Esophagus muscularis mucosa (tissue), 4 donors: Measurements from ENCODE around the gene SEMA6C. TPM values are rescaled to one million over a fixed set of nuclear protein-coding genes. Genes with fewer than 3 reads are reported as not detected.

Source experiments
- DNase-seq: peaks from one replicate; pipeline ENCODE4 v3.0.0-alpha.2; 2017; ENCODE audit errors: extremely low spot score
- H3K27ac ChIP-seq, 4 donors: fragments of 200-600 bp; sonication (generic); replicated peaks in 1 of 4; 1 replicate in 3 of 4; 2 replicates in 1 of 4; pipeline ENCODE4 v1.5.1; 2016 to 2019; ENCODE audit warnings: mild to moderate bottlenecking in 1 of 4
- H3K27me3 ChIP-seq, 4 donors: fragments of 200-600 bp; sonication (generic); one replicate each; pipeline versions ENCODE4 v1.5.1 to v1.6.0; 2016 to 2019
- H3K36me3 ChIP-seq, 4 donors: fragments of 200-600 bp; sonication (generic); one replicate each; pipeline ENCODE4 v1.5.1; 2016 to 2019
- H3K4me1 ChIP-seq, 4 donors: fragments of 200-600 bp; sonication (generic); one replicate each; pipeline ENCODE4 v1.5.1; 2016 to 2019
- H3K4me3 ChIP-seq, 4 donors: fragments of 200-600 bp; sonication (generic); 1 replicate in 2 of 4; 2 replicates in 2 of 4; pipeline ENCODE4 v1.5.1; 2016 to 2019; ENCODE audit warnings: mild to moderate bottlenecking in 4 of 4, moderate library complexity in 1 of 4
- H3K9me3 ChIP-seq, 4 donors: fragments of 200-600 bp; sonication (generic); 1 replicate in 3 of 4; 2 replicates in 1 of 4; pipeline ENCODE4 v1.5.1; 2016 to 2019
- EP300 ChIP-seq: sonication (generic); formaldehyde crosslinking; IDR thresholded peaks from one replicate; pipeline ENCODE4 v1.6.1; 2017; ENCODE audit warnings: antibody characterized with exemption
- POLR2A ChIP-seq: fragments of 450-650 bp; IDR thresholded peaks from one replicate; pipeline ENCODE4 v1.6.1; 2017; ENCODE audit warnings: antibody characterized with exemption, moderate library complexity, mild to moderate bottlenecking, low read depth
- POLR2AphosphoS5 ChIP-seq, 2 donors: sonication (generic); formaldehyde crosslinking; IDR thresholded peaks; one replicate each; pipeline ENCODE4 v1.6.1; 2017; ENCODE audit warnings: antibody characterized with exemption in 2 of 2
- WGBS: methylation state at CpG from one replicate; pipeline ENCODE4 v1.1.5; 2018; 5-methylcytosine and 5-hydroxymethylcytosine counted together
- intact Hi-C: fragments of 100-400 bp; cut with DNase I; formaldehyde crosslinking; loops from one replicate; pipeline ENCODE4 v1.15.1; 2023
- total RNA-seq, 4 donors: library from RNA; depleted of rRNA; stranded (reverse); fragments of >200 nt; gene quantifications; one replicate each; pipeline versions ENCODE4 v1.1.0 to v1.2.1, GENCODE V29; 2016
- TF ChIP-seq, protein P1 (sequence below), 3 experiments: fragments of 200-600 bp in 2 of 3; fragments of 450-650 bp in 1 of 3; sonication (generic) in 2 of 3; IDR thresholded peaks; one replicate each; pipeline ENCODE4 v1.5.1; 2017 to 2019; ENCODE audit warnings: antibody characterized with exemption in 3 of 3, mild to moderate bottlenecking in 2 of 3, moderate library complexity in 1 of 3

The SEMA6C gene
- total RNA-seq, 4 donors from 2014 or later = 5.3 to 12.2 (median 7.3) TPM

- H3K9me3 ChIP-seq = no peaks in the 10 kb centered on the region
- H3K27me3 ChIP-seq = no peaks in the 10 kb centered on the region
- H3K4me1 ChIP-seq = peaks cover 8 to 37% (median 35%) of the 10 kb centered on the region in 4 donors
- no peak overlapping the region for H3K4me3 ChIP-seq
- no peak for DNase-seq
- H3K36me3 ChIP-seq = peaks cover 17 to 63% (median 54%) of the 10 kb centered on the region in 4 donors
- TF ChIP-seq POLR2AphosphoS5 (IDR thresholded peaks at IDR 0.05) (no peak), POLR2A (no peak), EP300 (no peak)
- TF ChIP-seq, protein P1, sequence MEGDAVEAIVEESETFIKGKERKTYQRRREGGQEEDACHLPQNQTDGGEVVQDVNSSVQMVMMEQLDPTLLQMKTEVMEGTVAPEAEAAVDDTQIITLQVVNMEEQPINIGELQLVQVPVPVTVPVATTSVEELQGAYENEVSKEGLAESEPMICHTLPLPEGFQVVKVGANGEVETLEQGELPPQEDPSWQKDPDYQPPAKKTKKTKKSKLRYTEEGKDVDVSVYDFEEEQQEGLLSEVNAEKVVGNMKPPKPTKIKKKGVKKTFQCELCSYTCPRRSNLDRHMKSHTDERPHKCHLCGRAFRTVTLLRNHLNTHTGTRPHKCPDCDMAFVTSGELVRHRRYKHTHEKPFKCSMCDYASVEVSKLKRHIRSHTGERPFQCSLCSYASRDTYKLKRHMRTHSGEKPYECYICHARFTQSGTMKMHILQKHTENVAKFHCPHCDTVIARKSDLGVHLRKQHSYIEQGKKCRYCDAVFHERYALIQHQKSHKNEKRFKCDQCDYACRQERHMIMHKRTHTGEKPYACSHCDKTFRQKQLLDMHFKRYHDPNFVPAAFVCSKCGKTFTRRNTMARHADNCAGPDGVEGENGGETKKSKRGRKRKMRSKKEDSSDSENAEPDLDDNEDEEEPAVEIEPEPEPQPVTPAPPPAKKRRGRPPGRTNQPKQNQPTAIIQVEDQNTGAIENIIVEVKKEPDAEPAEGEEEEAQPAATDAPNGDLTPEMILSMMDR (IDR thresholded peaks at IDR 0.05) = no peak
- intact Hi-C loops = loop anchor here (5.0 kb wide), 1 partner anchor 132 kb away; no protein-coding TSS in a partner anchor
- H3K27ac ChIP-seq = peak overlapping the region in 1 of 4 donors; percentile 26
Observed at GRCh38 chr1:151159373-151159772, 12.9 kb upstream of the SEMA6C start.

- 85% methylated on average over 21 of the region's 22 CpGs for WGBS
- no peak for DNase-seq
Observed at GRCh38 chr1:151158751-151159251, 12.4 kb upstream of the SEMA6C start.

GRCh38 chr1:151158326-151158725 is 11.9 kb upstream of the SEMA6C start:
- no peaks in the 10 kb centered on the region for H3K9me3 ChIP-seq
- intact Hi-C loops = loop anchor here (5.0 kb wide), 1 partner anchor 131 kb away; no protein-coding TSS in a partner anchor
- H3K4me1 ChIP-seq = peaks cover 5 to 26% (median 25%) of the 10 kb centered on the region in 4 donors
- H3K36me3 ChIP-seq = peaks cover 17 to 67% (median 56%) of the 10 kb centered on the region in 4 donors
- no peak for TF ChIP-seq POLR2AphosphoS5 (IDR thresholded peaks at IDR 0.05)
- no peak for TF ChIP-seq EP300
- TF ChIP-seq, protein P1 (IDR thresholded peaks at IDR 0.05) = no peak
- TF ChIP-seq POLR2A = no peak
- H3K27ac ChIP-seq = no peak overlapping the region
- H3K4me3 ChIP-seq = no peak overlapping the region
- 66% methylated on average over 5 of the region's 5 CpGs for WGBS
- no peak for DNase-seq
- no peaks in the 10 kb centered on the region for H3K27me3 ChIP-seq

More at GRCh38 chr1:151158751-151159251, 12.4 kb upstream of the SEMA6C start:
- H3K4me1 ChIP-seq = peaks cover 5 to 31% (median 29%) of the 10 kb centered on the region in 4 donors
- intact Hi-C loops = loop anchor here (5.0 kb wide), 1 partner anchor 132 kb away; no protein-coding TSS in a partner anchor
- no peak overlapping the region for H3K4me3 ChIP-seq
- H3K36me3 ChIP-seq = peaks cover 17 to 67% (median 55%) of the 10 kb centered on the region in 4 donors
- peak overlapping the region in 1 of 4 donors; percentile 26 for H3K27ac ChIP-seq
- H3K27me3 ChIP-seq = no peaks in the 10 kb centered on the region
- no peaks in the 10 kb centered on the region for H3K9me3 ChIP-seq
- TF ChIP-seq EP300 (no peak), POLR2AphosphoS5 (IDR thresholded peaks at IDR 0.05) (no peak), POLR2A (no peak)
- TF ChIP-seq, protein P1 (IDR thresholded peaks at IDR 0.05) = no peak

GRCh38 chr1:151157067-151157531 is 10.7 kb upstream of the SEMA6C start:
- Histone ChIP-seq H3K4me3 (peak overlapping the region; percentile 27 to 46 (median 32)), H3K9me3 (no peaks in the 10 kb centered on the region), H3K4me1 (peaks cover 5 to 19% (median 17%) of the 10 kb centered on the region in 4 donors), H3K27me3 (no peaks in the 10 kb centered on the region), H3K27ac (peak overlapping the region in 2 of 4 donors; percentile 3 to 25), H3K36me3 (peaks cover 17 to 67% (median 55%) of the 10 kb centered on the region in 4 donors)
- 71% methylated on average over 6 of the region's 6 CpGs for WGBS
- TF ChIP-seq EP300 (no peak), POLR2A (no peak), POLR2AphosphoS5 (IDR thresholded peaks at IDR 0.05) (no peak)
- TF ChIP-seq, protein P1 (IDR thresholded peaks at IDR 0.05) = no peak
- intact Hi-C loops = loop anchor here (2.0 to 5.0 kb wide), 2 partner anchors 58 to 130 kb away; no protein-coding TSS in a partner anchor
- DNase-seq = no peak
